NCI-H1092 (cell line): Measurements from ENCODE around the gene MAD1L1.
A peak's percentile ranks its signal among the peaks of the same experiment; 100 is the strongest.

Source experiments
- DNase-seq: peaks from one replicate; lab custom pipeline; 2025; lab: John Stamatoyannopoulos, UW

MAD1L1 gene

DNA sequence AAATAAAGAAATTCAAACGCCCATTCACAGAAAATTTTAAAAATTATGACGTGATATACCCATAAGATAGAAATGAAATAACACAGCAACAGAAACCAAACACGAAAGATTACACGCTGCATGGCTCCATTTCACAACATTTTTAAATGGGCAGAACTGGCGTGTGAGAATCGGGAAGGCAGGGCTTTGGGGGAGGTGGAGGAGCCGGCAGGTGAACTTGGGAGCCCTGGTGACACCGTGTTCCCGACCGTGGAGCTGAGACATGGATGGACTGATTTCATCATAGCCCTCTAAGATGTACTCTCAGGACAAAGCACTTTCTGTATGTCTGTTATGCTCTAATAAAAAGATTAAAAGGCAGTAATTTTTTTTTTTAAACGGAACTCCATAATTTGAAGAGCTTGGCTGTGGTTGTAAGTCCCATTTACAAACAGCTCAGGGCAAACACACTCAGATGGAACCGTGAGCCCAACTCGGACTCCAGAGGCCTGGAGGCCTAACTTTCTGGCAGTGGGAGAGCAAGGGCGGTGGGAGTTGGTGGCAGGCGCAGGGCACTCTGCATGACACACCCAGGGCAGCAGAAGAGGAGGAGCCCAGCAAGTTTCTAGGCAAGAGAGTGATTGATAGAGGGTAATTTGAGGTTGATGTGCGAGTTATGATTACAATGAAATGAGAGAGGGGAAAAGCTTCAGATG, 203.4 kb downstream of the MAD1L1 start:
- DNase-seq = no peak

GRCh38 chr7:2028733-2029132, 204.0 kb downstream of the MAD1L1 start:
- no peak for DNase-seq

DNA sequence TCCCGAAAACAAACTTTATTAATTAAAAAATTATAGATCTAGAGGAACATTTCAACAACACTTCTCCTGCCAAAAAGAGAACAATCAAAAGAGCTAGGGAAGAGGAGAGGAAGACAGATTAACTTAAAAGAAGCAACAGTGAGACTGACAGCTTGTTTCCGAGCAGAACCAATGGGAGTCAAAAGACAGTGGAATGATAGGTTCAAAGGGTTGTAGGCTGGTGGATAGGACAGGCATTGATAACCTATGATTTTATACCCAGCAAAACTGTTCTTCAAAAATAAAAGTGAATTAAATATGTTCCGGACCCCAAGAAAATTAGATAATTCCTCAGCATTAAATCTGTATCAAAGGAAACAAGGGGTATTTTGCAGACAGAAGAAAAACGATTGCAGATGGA, 207.6 kb downstream of the MAD1L1 start:
- no peak for DNase-seq

DNA sequence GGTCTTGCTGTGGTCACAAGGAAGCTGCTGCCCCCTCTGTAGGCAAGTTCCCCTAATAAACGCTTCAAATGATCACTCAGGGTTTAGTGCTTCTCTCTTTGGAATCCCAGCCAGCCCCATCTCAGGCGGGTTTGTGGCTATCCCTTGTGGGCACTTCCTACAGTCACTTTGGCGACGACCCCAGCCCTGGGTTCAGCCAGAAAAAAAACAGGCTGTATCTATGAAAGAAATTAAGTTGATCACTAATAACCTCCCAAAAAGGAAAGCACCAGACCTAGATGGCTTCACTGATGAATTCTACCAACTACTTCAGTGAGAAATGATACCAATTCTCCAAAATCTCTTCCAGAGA, 208.2 kb downstream of the MAD1L1 start:
- no peak for DNase-seq

GRCh38 chr7:2023877-2024566, 208.7 kb downstream of the MAD1L1 start:
- DNase-seq = no peak

GRCh38 chr7:2022737-2023250, 210.0 kb downstream of the MAD1L1 start:
- DNase-seq = no peak

DNA sequence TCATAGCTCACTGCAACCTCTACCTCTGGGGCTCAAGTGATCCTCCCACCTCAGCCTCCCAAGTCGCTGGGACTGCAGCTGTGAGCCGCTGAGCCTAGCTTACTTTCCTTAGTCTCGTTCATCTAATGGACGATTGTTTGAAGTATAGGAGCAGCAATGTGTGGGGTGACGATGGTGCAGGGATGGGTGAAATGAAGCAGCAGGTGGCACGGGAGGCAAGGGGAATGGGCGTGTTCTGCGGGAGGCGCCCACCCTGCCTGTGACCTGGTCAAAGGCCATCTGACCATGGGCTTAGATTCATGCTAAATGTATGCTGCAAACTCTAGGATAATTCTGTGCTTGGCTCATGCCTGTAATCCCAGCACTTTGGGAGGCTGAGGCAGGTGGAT, 210.7 kb downstream of the MAD1L1 start:
- no peak for DNase-seq

DNA sequence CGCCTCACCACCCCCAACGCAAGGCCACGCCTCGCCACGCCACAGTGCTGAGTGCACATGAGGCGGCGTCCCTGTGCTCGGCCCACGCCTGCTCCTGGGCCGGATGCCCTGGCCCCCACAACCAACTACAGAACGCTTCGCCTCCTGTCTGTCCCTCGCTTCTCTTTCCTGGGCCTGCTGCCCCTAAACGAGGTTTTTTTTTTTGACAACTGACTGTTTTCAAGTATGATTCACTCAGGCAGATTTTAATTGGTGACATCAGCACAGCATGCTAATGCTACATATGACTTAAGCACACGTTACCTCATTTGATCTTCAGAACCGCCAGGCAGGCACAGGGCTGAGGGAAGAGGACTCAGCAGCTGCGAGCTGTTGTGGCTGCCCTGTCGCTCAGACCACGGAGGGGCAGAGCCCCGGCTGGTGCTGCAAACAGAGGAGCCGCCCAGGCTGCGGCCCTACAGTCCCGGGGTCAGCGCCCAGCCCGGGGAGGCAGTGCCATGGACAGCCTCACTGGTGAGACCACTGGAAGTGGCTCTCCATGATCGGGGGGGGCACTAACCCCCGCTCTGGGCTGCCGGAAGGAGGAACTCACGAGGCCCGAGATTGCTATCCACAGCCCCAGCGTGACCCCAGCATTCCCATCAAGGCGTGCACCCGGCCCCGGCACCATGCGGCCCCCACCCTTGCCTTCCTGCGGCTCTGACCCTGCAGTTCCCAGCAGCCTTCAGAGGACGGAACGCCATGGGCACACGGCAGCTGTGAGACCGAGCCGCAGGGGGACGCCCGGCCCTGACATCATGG, 212.8 kb downstream of the MAD1L1 start:
- DNase-seq = no peak

DNA sequence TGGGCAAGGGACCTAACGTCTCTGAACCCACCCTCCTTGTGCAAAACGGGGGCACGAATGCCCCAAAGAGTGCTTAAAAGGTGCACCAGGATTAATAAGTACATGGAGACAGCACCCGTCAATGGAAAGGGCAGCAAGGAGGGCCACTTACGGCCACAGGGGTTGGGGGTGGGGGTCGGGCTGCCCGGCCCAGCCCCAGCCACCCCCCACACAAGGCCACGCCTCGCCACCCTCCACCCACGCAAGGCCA, 213.4 kb downstream of the MAD1L1 start:
- no peak for DNase-seq

DNA sequence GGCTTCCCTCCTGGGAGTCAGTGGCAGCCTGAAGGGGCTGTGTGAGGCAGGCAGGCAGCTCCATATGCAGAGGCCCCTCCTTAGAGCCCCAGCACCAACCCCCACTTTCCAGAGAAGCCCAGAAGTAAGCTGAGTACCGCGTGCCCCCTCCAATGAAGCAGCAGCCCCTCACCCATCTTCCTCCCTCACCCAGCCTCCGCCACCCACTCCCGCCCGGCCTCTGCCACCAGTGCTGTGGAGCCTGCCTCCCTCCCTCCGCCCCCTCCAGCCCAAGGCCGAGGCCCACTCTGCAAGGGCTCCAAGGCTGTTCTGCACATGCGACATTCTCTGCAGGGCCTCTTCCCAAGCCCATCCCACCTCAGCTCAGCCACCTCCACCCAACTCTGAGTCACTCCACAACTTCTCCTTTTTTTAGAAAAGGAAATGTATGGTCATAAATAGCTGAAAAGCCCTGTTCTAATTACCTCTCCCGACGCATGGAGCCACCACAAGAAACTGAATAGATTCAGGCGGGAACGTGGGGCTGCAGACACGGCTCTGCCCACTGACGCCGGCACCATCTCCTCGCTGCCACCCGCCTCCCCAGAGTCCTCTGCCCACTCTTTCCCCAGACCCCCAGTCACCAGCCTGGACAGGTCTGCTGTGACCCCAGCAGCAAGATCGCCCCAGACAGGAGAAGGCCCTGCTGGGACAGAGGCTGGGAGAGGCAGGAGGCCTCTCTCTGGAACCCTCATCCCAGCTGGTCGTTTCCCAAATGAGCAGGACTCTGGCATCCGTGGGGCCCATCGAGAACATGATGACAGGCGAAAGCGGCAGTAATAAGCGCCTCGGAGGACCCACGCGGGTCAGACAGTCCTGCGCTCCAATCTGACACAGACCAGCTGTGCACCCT, 213.9 kb downstream of the MAD1L1 start:
- DNase-seq = no peak

GRCh38 chr7:2017914-2018568, 214.7 kb downstream of the MAD1L1 start:
- DNase-seq = no peak

- DNase-seq = no peak
Observed at GRCh38 chr7:2017481-2017891, 215.3 kb downstream of the MAD1L1 start.

DNA sequence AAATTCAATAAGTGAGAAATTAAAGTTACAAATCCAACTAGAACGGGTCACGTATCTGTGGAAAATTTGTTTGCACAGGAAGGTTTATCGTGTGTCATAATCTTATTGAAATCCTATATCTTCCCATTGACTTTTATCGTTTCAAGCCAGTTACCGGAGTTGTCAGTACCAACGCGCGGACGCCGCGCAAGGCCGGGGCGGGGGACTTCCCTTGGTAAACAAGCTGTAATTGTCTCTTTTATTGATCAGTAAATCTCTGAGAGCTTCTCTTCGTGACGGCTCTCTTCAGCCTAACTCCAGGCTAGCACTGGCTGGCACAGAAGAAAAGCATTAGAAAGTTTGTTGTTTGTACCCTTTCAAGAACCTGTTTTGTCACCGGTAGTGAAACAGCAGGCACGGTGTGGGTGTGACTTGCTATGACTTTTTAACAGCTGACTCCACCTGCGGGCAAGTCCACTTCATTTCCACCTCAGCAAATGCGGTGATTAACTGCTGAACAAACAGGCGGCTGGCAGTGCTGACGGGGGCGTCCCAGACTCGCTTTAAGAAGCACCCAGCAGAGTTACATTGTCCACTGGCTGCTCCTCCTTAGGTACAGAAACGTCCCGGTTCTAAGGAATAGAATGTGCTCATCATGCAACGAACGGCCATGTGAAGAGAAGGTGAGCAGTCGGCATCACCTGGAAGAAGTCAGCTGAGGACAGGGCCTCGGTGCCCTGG, 215.8 kb downstream of the MAD1L1 start:
- no peak for DNase-seq

DNA sequence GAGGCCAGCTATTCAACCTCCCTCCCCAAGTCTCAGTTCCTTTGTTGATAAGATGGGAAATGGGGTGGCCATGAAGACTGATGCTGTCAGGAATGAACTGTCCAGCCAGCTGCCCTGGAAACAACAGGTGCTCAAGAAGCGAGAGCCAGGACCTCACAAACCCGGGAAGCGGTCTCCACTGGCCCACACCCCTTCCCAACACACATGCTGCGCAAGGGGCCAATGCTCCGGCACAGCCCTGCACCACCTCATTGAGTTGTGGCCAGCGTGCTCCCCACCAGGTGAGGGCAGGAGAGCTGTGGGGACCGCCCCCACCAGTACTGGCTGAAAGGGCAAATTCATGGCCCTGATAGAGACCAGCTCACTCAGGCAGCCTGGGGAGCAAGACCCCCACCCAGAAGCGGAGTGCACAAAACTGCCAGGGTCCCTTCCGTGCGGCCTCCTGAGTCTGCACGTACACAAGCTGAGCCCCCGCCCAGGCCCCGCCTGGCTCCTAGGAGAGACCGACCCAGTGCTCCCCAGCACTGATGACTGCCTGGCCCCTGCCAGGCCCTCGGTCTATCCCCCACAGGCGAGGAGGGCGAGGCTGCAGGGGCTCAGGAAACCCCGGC, 216.6 kb downstream of the MAD1L1 start:
- DNase-seq = no peak

- DNase-seq = no peak
Observed at GRCh38 chr7:2015251-2015871, 217.4 kb downstream of the MAD1L1 start.

DNA sequence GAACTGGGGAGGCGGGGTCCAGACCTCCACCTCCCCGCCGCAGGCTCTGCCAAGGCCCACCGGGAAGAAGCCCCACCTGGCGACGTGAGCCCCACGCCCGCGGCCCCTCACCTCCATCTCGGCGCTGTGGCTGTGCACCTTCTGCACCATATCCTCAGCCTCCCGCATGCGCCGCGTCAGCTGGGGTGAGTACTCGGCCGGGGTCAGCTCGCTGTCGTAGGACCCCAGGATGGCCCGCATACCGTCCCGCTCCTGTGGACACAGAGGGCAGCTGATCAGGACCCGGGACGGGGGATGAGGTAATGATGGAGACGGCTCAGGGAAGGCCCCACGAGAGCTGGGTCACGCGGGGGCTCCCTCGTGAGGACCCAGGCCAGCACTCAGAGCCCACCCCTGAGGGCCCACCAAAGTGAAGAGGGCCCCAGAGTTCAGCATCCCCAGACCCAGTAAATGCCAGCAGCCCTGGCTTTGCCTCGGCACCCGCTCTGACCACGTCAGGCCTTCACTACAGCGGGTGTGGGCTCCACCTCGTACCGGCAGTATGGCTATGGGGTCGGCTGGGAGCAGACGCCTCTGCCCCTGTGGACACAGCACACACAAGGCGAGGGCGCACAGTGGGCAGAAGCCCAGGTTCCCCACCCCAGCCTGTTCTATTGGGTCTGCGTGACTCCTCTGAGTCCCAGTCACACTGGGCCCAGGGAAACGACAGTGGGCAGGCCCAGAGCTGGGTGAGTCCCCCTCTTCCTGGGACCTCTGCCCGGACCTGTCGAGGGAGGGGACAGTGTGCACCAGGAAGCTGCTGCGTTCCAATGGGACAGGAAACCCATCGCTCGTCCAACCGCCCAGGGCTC, 218.1 kb downstream of the MAD1L1 start:
- no peak for DNase-seq

DNA sequence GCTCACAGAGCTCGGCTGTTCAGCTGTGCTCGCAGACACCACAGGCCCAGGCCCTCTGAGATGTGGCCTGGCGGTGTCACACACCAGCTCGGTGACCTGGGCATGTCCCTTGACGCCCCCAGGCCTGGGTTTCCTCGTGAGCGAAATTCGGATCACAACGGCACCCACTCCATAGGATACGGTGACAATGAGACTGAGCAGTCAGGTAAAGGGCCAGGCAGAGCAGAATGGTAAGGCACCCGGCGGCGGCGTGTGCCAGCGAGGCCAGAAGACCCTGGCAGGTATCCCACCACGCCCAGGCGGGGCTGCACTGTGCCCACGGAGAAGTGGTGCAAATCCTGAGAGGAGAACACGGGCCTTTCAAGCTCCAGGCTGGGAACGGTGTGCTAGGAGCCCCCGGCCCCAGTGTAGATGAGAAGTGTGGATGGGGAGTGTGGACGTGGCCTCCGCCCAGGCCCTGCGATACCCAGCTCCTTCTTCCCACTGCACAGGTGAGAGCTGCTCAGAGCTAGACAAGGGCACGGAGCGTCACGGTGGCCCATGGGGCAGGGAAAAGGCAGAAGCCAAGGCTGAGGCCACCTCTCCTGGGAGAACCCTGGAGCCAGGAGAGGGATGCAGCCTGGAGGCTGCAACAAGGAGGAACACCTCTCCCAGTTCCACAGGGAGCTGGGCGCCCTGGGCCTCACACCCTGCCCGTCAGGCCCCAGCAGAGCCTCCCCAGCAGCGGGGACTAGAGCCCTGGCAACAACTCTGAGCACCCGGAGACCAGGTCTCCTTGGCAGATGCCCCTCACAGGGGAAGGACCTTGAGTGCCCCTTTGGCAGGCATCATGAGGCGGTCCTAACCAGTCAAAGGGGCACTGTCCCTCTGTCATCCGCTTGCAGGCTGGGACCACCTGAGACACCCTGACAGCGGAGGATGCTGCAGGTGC, 219.1 kb downstream of the MAD1L1 start:
- DNase-seq = no peak

- DNase-seq = peak; percentile 73
Observed at GRCh38 chr7:2012981-2013380, 219.8 kb downstream of the MAD1L1 start.
